Measurements from ENCODE around the gene POLR1G.
"Not testable (repeated sequence)": the region's sequence is repeated elsewhere in the genome, so short reads cannot be mapped to it uniquely, and the experiment has no call there.

POLR1G gene

GRCh38 chr19:45420871-45421270 lies 14.4 kb downstream of the POLR1G start:
- TF ChIP-seq CTCF (conservative IDR thresholded peaks at IDR 0.05; ENCODE audit: low read depth, low read length), result no peak
- no peak overlapping the region for H3K4me3 ChIP-seq (ENCODE audit: low read depth, low read length)
- DNase-seq (ENCODE audit: low read depth), result no peak

GRCh38 chr19:45421947-45422498 lies 15.6 kb downstream of the POLR1G start:
- no peak for DNase-seq (ENCODE audit: low read depth)
- no peak for TF ChIP-seq CTCF (conservative IDR thresholded peaks at IDR 0.05; ENCODE audit: low read depth, low read length)
- H3K4me3 ChIP-seq (ENCODE audit: low read depth, low read length), result peak overlapping the region; percentile 8

DNA sequence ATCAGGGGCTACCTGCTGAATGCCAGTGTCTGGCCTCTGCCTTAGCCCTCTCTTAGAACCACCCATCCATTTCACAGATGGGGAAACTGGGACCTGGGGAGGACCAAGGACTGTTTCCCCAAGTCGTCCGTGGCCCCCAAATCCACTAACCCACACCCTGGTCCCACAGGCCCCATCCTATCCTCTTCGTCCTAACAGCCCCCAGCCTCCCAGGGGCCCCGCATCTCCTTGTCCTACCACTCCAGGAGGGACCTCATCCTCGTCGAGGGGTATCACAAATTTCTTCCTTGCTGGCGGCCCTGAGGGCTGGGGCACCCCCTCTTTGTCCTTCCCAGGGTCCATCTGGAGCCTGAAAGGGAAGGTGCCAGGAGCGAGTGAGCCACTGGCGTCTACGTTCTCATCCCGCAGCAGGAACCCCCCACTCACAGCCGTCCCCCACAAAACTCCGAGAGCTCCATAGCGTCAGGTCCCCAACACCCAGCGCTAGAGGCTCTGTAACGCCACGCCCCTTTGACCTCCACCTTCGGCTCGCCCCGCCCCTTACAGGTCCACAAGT lies 16.7 kb downstream of the POLR1G start:
- TF ChIP-seq CTCF (conservative IDR thresholded peaks at IDR 0.05; ENCODE audit: low read depth, low read length), result no peak
- peak overlapping the region; percentile 75 for H3K4me3 ChIP-seq (ENCODE audit: low read depth, low read length)
- DNase-seq (ENCODE audit: low read depth), result no peak

DNA sequence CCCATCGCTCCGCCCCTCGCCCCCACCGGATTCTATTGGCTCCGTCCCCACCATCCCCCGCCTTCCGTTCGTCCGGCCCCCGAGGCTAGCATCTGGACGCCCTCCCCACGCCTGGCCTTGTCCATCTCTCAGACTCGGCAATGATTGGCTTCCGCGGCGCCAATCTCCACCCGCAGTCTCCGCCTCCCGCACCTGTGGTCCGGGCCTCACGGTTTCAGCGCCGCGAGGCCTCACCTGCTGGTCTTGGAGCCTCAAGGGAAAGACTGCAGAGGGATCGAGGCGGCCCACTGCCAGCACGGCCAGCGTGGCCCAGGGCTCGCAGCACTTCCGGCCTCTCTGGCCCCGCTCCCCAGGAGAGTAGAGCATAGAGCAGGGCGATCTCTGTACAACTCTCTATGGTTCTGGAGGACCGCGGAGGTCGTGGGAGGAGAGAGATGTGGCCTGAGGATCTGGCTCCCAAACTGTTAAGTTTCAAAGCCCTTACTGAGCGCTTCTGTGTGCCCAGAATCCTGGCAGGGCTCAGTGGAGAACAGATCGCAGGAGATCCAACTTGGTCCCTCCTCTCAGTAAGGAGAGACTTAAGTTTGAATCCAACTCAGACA lies 17.2 kb downstream of the POLR1G start, which contains the start of gene ERCC1:
Gene ERCC1 (minus strand): TSS at position 329 of the 602 bp plus-strand sequence. CDS start 543 bp downstream, outside the sequence.
- peak within 1 kb of the TSS; percentile 75 for H3K4me3 ChIP-seq (ENCODE audit: low read depth, low read length)
- peak; percentile 98 for DNase-seq (ENCODE audit: low read depth)
- TF ChIP-seq CTCF (conservative IDR thresholded peaks at IDR 0.05; ENCODE audit: low read depth, low read length), result no peak

- peak overlapping the region; percentile 75 for H3K4me3 ChIP-seq (ENCODE audit: low read depth, low read length)
- DNase-seq (ENCODE audit: low read depth), result peak; percentile 94
- TF ChIP-seq CTCF (conservative IDR thresholded peaks at IDR 0.05; ENCODE audit: low read depth, low read length), result no peak
Measured at GRCh38 chr19:45424191-45425058, 18.0 kb downstream of the POLR1G start.

DNA sequence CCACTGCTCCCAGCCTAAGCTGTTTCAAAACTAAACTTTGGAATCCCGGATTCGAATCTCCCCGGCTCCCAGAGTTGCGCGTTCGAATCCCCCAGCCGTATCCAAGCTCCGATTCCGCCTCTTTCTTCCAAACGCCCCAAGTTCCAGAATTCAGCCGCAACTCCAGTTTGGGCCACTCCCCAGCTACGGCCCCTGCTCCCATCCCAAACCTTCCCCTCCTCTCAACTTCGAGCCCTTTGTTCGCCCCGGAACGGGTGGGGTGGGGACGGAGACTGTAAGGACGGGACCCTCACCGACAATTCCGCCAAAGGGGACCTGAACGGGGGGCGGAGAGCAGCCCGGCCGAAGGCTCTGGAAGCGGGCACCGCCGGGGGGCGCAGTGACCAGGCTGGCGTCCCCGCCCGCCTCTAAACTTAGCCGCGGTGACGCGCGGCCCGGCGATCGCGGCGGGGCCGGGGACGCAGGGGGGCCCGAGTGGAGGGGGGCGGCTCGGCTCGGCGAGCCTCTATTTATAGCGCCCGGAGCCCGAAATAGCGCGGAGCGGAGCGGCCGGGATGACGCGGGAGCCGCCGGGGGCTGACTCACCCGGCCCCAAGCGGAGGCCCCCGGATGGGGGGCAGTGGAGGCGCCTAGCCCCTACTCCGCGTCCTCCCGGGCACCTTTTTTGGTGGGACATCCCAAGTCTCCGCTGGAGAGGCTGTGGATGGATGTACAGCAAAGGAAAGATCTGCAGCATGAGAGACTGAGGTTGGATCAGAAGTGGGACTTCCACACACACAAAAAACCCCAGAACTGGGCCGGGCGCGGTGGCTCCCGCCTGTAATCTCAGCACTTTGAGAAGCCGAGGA lies 22.2 kb downstream of the POLR1G start:
- DNase-seq (ENCODE audit: low read depth), result peak; percentile 48
- H3K4me3 ChIP-seq (ENCODE audit: low read depth, low read length), result peak overlapping the region; percentile 65

GRCh38 chr19:45429896-45430295 lies 23.5 kb downstream of the POLR1G start:
- not testable (repeated sequence) for DNase-seq (ENCODE audit: low read depth); H3K4me3 ChIP-seq (ENCODE audit: low read depth, low read length)

More for the DNA sequence above, 22.2 kb downstream of the POLR1G start:
- TF ChIP-seq CTCF (conservative IDR thresholded peaks at IDR 0.05; ENCODE audit: low read depth, low read length), result peak; percentile 53

GRCh38 chr19:45431008-45431407 lies 24.6 kb downstream of the POLR1G start:
- DNase-seq (ENCODE audit: low read depth), result peak; percentile 78
- not testable (repeated sequence) for H3K4me3 ChIP-seq (ENCODE audit: low read depth, low read length)

DNA sequence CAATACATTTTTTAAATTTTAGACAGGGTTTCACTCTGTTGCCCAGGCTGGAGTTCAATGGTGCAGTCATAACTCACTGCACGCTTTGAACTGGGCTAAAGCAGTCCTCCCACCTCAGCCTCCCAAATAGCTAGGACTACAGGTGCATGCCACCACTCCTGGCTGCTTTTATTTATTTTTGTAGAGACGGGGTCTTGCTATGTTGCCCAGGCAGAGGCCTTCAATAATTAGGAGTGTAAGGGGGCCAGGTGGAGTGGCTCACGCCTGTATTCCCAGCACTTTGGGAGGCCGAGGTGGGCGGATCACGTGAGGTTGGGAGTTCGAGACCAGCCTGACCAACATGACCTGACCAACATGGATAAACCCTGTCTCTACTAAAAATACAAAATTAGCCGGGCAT lies 26.1 kb downstream of the POLR1G start:
- H3K4me3 ChIP-seq (ENCODE audit: low read depth, low read length); DNase-seq (ENCODE audit: low read depth): not testable (repeated sequence)
